Large intestine (tissue), 3 donors: Measurements from ENCODE around the gene SHROOM3. TPM values are rescaled to one million over a fixed set of nuclear protein-coding genes. Genes with fewer than 3 reads are reported as not detected.
"Not testable (repeated sequence)": the region's sequence is repeated elsewhere in the genome, so short reads cannot be mapped to it uniquely, and the experiment has no call there.

Source experiments
- DNase-seq, 2 donors: peaks; one replicate each; pipeline versions ENCODE4 v3.0.0 to v3.0.0-alpha.2; 2013
- H3K27ac ChIP-seq: one replicate; pipeline ENCODE4 v1.5.1; 2013; ENCODE audit warnings: low read length
- H3K27me3 ChIP-seq: 2 replicates; pipeline ENCODE4 v1.6.1; 2013; ENCODE audit warnings: low read length; ENCODE audit not compliant: control insufficient read depth, insufficient read depth
- H3K36me3 ChIP-seq: 2 replicates; pipeline ENCODE4 v1.6.1; 2013; ENCODE audit warnings: low read length; ENCODE audit not compliant: control insufficient read depth, insufficient read depth
- H3K4me1 ChIP-seq: one replicate; pipeline ENCODE4 v1.6.1; 2013; ENCODE audit warnings: low read length; ENCODE audit not compliant: control insufficient read depth, insufficient read depth
- H3K4me3 ChIP-seq: one replicate; pipeline ENCODE4 v1.5.1; 2013; ENCODE audit warnings: low read length
- H3K9me3 ChIP-seq: one replicate; pipeline ENCODE4 v1.6.1; 2013; ENCODE audit warnings: mild to moderate bottlenecking, low read depth, low read length, moderate library complexity; ENCODE audit not compliant: control insufficient read depth
- WGBS: methylation state at CpG from one replicate; pipeline ENCODE4 v1.1.5; 2013; ENCODE audit warnings: low lambda C conversion rate; ENCODE audit not compliant: insufficient coverage; 5-methylcytosine and 5-hydroxymethylcytosine counted together
- polyA plus RNA-seq: library from polyadenylated mRNA; unstranded; fragments of 120-200 nt; gene quantifications from one replicate; pipeline ENCODE4 v1.2.1, GENCODE V29; 2013

SHROOM3 gene
- polyA plus RNA-seq, 1 donor = 27.8 TPM

DNA sequence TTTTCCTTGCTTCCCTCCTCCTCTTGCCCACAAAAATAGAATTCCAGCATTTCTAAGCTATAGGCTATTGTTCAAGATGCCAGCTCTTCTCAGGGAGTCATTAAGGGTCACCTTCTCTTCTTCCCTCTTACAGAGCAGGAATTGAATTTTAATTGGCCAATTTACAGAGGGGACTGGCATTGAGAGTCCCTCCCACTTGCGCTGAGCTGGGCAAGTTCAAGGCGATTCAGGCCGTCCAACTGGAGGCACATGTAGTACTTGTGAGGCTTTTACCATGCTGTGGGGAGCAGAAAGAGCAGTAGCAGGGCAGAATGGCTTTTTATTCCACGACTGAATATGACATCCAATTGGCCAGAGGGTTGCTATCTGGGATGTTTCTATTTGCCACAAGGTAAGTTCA, 281.0 kb downstream of the SHROOM3 start:
- H3K36me3 ChIP-seq = peaks cover 17% of the 10 kb centered on the region
- no peak overlapping the region for H3K4me3 ChIP-seq
- DNase-seq = no peak
- H3K9me3 ChIP-seq = no peaks in the 10 kb centered on the region
- no peak overlapping the region for H3K27ac ChIP-seq
- no peaks in the 10 kb centered on the region for H3K27me3 ChIP-seq
- no CpG with 5 or more reads among the region's 4 CpGs for WGBS
- peaks cover 11% of the 10 kb centered on the region for H3K4me1 ChIP-seq

- DNase-seq = no peak
- Histone ChIP-seq H3K9me3 (no peaks in the 10 kb centered on the region), H3K27me3 (no peaks in the 10 kb centered on the region), H3K4me1 (peaks cover 11% of the 10 kb centered on the region), H3K36me3 (peaks cover 12% of the 10 kb centered on the region), H3K4me3 (no peak overlapping the region), H3K27ac (no peak overlapping the region)
- WGBS = 100% methylated on average over 1 of the region's 2 CpGs
These were observed 281.6 kb downstream of the SHROOM3 start for GRCh38 chr4:76716658-76717057.

DNA sequence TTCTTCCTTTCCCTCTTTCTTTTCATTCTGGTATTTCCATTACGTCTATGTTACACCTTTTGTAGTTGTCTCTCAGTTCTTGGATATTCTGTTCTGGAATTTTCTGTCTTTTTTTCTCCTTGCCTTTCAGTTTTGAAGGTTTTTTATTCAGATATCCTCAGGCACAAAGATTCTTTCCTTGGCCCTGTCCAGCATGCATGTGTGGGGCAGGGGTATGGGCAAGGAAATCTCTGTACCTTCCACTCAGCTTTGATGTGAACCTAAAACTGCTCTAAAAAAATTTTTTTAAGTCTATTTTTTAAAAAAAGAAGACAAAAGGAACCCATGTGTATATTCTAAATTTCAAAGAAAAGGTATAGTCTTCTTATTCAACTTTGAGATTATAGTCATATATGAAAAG, 282.4 kb downstream of the SHROOM3 start:
- peaks cover 11% of the 10 kb centered on the region for H3K4me1 ChIP-seq
- WGBS = 100% methylated on average over 1 of the region's 1 CpG
- no peak overlapping the region for H3K4me3 ChIP-seq
- no peak for DNase-seq
- peaks cover 9% of the 10 kb centered on the region for H3K36me3 ChIP-seq
- no peaks in the 10 kb centered on the region for H3K27me3 ChIP-seq
- H3K9me3 ChIP-seq = no peaks in the 10 kb centered on the region
- no peak overlapping the region for H3K27ac ChIP-seq

DNA sequence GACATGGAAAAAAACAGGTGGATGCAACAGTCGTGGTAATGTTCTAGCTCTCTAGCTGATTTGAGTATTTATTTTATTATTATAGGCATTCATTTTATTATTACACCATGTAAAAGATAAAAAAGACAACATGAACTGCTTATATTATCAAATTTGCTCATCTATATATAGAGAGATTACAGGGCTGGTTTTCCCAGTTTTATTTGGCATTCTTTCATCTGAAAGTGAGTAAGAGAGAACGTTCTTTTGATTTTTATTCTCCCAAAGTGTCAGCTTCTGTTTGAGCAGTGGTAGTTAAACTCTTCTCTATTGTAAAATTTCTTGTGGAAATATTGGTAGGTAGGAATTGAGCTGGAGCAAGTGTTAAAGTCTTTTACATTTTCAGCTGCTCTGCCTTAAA, 283.0 kb downstream of the SHROOM3 start:
- Histone ChIP-seq H3K4me3 (no peak overlapping the region), H3K27me3 (no peaks in the 10 kb centered on the region), H3K9me3 (no peaks in the 10 kb centered on the region), H3K36me3 (peaks cover 4% of the 10 kb centered on the region), H3K27ac (no peak overlapping the region), H3K4me1 (peaks cover 11% of the 10 kb centered on the region)
- DNase-seq = no peak
- no CpG with 5 or more reads among the region's 2 CpGs for WGBS

DNA sequence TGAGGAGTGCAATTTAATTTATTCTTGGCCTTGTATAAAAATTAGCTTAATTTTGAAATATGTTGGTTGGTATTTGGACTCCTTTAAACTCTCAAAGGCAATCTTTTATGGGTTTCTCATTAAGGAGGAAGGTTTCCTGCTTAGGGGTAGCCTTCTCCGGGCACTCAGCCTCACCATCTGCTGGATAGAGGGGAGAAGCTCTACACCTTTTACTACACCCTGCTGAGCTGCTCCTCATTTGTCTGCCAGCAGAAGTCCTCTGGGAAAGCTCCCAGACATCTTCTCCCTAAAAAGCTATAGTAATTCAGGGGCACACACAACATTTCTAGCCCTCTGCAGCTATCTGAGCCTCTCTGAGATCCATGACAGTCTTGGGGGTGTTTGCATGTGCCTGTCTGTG, 283.8 kb downstream of the SHROOM3 start:
- H3K36me3 ChIP-seq = peaks cover 4% of the 10 kb centered on the region
- no peaks in the 10 kb centered on the region for H3K27me3 ChIP-seq
- no CpG with 5 or more reads among the region's 1 CpG for WGBS
- DNase-seq = no peak
- peaks cover 7% of the 10 kb centered on the region for H3K4me1 ChIP-seq
- H3K9me3 ChIP-seq = no peaks in the 10 kb centered on the region
- no peak overlapping the region for H3K27ac ChIP-seq
- no peak overlapping the region for H3K4me3 ChIP-seq

GRCh38 chr4:76720121-76720520, 285.1 kb downstream of the SHROOM3 start:
- 100% methylated on average over 1 of the region's 2 CpGs for WGBS
- Histone ChIP-seq H3K4me1 (no peaks in the 10 kb centered on the region), H3K27me3 (no peaks in the 10 kb centered on the region), H3K36me3 (peaks cover 4% of the 10 kb centered on the region), H3K27ac (no peak overlapping the region), H3K9me3 (no peaks in the 10 kb centered on the region), H3K4me3 (no peak overlapping the region)
- DNase-seq = no peak

GRCh38 chr4:76722146-76722545, 287.1 kb downstream of the SHROOM3 start:
- DNase-seq = not testable (repeated sequence)
- 100% methylated on average over 2 of the region's 2 CpGs for WGBS

DNA sequence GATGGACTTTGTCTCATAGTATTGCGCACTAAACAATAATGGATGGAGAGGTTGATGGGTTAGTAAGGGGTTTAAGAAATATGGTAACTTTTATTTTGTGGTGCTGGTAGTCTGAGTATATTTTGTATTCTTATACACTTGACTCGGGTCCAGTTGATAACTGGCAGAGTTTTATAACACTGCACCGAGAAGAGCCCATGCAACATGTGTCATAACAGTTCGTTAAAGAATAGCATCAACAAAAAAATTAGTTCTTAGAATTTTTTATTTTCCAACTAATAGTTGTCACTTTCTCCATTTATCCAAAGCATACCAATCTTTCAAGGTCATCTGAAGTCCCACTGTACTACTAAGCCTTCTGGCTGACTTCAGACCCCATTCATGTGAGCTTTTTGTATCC, 287.8 kb downstream of the SHROOM3 start:
- H3K9me3 ChIP-seq = no peaks in the 10 kb centered on the region
- H3K4me3 ChIP-seq = no peak overlapping the region
- DNase-seq = no peak
- peaks cover 2% of the 10 kb centered on the region for H3K36me3 ChIP-seq
- no peaks in the 10 kb centered on the region for H3K27me3 ChIP-seq
- H3K27ac ChIP-seq = no peak overlapping the region
- WGBS = 96% methylated on average over 3 of the region's 4 CpGs
- no peaks in the 10 kb centered on the region for H3K4me1 ChIP-seq

More at GRCh38 chr4:76722146-76722545, 287.1 kb downstream of the SHROOM3 start:
- H3K4me3 ChIP-seq, H3K27me3 ChIP-seq, H3K9me3 ChIP-seq, H3K4me1 ChIP-seq, H3K27ac ChIP-seq, H3K36me3 ChIP-seq: not testable (repeated sequence)

GRCh38 chr4:76723373-76723772, 288.3 kb downstream of the SHROOM3 start:
- H3K9me3 ChIP-seq = no peaks in the 10 kb centered on the region
- no peaks in the 10 kb centered on the region for H3K4me1 ChIP-seq
- H3K27ac ChIP-seq = no peak overlapping the region
- DNase-seq = no peak
- H3K27me3 ChIP-seq = no peaks in the 10 kb centered on the region
- H3K4me3 ChIP-seq = no peak overlapping the region
- H3K36me3 ChIP-seq = peaks cover 2% of the 10 kb centered on the region

GRCh38 chr4:76723924-76724323, 288.9 kb downstream of the SHROOM3 start:
- WGBS = 100% methylated on average over 1 of the region's 2 CpGs
- peaks cover 2% of the 10 kb centered on the region for H3K36me3 ChIP-seq
- H3K27ac ChIP-seq = no peak overlapping the region
- no peaks in the 10 kb centered on the region for H3K9me3 ChIP-seq
- H3K4me3 ChIP-seq = no peak overlapping the region
- no peak for DNase-seq
- no peaks in the 10 kb centered on the region for H3K4me1 ChIP-seq
- no peaks in the 10 kb centered on the region for H3K27me3 ChIP-seq

DNA sequence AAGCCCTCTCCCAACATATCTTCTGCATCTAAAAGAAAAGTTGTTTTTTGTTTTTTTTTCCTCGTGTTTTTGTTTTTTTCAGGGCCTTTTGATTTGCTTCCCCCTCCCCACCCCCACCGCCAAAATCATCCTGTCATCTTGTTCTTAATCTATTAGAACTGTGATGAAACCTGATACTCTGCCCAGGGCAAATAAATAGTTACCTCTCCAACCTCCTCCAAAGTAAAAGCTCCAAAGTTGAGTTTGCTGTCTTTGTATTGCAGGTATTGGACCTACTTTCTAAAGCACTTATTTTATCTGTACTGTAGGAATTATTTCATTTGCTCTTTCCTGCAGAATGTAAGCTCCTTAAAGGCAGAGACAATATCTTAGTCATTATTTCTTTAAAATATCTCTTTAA, 290.0 kb downstream of the SHROOM3 start:
- WGBS = 29% methylated on average over 2 of the region's 2 CpGs
- Histone ChIP-seq H3K36me3 (peaks cover 3% of the 10 kb centered on the region), H3K27me3 (no peaks in the 10 kb centered on the region), H3K9me3 (no peaks in the 10 kb centered on the region), H3K4me1 (no peaks in the 10 kb centered on the region), H3K27ac (no peak overlapping the region), H3K4me3 (no peak overlapping the region)
- no peak for DNase-seq
